Measurements from ENCODE around the gene JUNB. TPM values are rescaled to one million over a fixed set of nuclear protein-coding genes. Genes with fewer than 3 reads are reported as not detected.
A peak's percentile ranks its signal among the peaks of the same experiment; 100 is the strongest.

JUNB gene
- total and polyA plus RNA-seq, 10 of the 15 experiments (the other 5 are each of a cell fraction or from before 2014, with no cell fraction given): 0.55 to 144 (median 68.3) TPM

GRCh38 chr19:12806242-12807081 lies 15.2 kb downstream of the JUNB start, which contains the start of gene RNASEH2A (continued):
- TF ChIP-seq CBX5 (IDR thresholded peaks at IDR 0.05; ENCODE audit: low read depth): no peak
- no peak for TF ChIP-seq BCL11A (IDR thresholded peaks at IDR 0.05; ENCODE audit: low read depth, low read length)
- TF ChIP-seq ATF7 (IDR thresholded peaks at IDR 0.05; ENCODE audit: low read depth): no peak
- TF ChIP-seq MXI1 (IDR thresholded peaks at IDR 0.05; ENCODE audit: low read depth, low read length): peak; percentile 84
- TF ChIP-seq ZBTB40 (IDR thresholded peaks at IDR 0.05; ENCODE audit: borderline replicate concordance): no peak; the same call in 1 of the 2 replicates
- no peak for TF ChIP-seq CEBPZ (IDR thresholded peaks at IDR 0.05; ENCODE audit: low read depth, low read length)
- TF ChIP-seq CEBPB (IDR thresholded peaks at IDR 0.05; ENCODE audit: borderline replicate concordance in 1 of 2, low read depth in 2 of 2, low read length in 2 of 2): no peak
- peak; percentile 24; the same call in 1 of the 3 replicates for TF ChIP-seq POU2F2 (IDR thresholded peaks at IDR 0.05; ENCODE audit: borderline replicate concordance, low read depth, low read length)
- TF ChIP-seq ZSCAN29 (IDR thresholded peaks at IDR 0.05): no peak
- 0 out of 2 replicates have a peak, but pooled peaks have one; percentile 26 for TF ChIP-seq TCF3 (IDR thresholded peaks at IDR 0.05; ENCODE audit: borderline replicate concordance, insufficient read depth, low read depth, low read length)
- TF ChIP-seq, protein P1, sequence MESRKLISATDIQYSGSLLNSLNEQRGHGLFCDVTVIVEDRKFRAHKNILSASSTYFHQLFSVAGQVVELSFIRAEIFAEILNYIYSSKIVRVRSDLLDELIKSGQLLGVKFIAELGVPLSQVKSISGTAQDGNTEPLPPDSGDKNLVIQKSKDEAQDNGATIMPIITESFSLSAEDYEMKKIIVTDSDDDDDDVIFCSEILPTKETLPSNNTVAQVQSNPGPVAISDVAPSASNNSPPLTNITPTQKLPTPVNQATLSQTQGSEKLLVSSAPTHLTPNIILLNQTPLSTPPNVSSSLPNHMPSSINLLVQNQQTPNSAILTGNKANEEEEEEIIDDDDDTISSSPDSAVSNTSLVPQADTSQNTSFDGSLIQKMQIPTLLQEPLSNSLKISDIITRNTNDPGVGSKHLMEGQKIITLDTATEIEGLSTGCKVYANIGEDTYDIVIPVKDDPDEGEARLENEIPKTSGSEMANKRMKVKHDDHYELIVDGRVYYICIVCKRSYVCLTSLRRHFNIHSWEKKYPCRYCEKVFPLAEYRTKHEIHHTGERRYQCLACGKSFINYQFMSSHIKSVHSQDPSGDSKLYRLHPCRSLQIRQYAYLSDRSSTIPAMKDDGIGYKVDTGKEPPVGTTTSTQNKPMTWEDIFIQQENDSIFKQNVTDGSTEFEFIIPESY (IDR thresholded peaks at IDR 0.05): no peak
- no peak for TF ChIP-seq EED (IDR thresholded peaks at IDR 0.05; ENCODE audit: low read depth)
- peak; percentile 52; the same call in 1 of the 2 replicates for TF ChIP-seq CHD2 (IDR thresholded peaks at IDR 0.05; ENCODE audit: borderline replicate concordance, low read depth, low read length)
- TF ChIP-seq MYC (IDR thresholded peaks at IDR 0.05; ENCODE audit: insufficient read depth, insufficient read length, insufficient replicate concordance, low read length, severe bottlenecking): no peak
- TF ChIP-seq, protein P2, sequence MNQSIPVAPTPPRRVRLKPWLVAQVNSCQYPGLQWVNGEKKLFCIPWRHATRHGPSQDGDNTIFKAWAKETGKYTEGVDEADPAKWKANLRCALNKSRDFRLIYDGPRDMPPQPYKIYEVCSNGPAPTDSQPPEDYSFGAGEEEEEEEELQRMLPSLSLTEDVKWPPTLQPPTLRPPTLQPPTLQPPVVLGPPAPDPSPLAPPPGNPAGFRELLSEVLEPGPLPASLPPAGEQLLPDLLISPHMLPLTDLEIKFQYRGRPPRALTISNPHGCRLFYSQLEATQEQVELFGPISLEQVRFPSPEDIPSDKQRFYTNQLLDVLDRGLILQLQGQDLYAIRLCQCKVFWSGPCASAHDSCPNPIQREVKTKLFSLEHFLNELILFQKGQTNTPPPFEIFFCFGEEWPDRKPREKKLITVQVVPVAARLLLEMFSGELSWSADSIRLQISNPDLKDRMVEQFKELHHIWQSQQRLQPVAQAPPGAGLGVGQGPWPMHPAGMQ (IDR thresholded peaks at IDR 0.05; ENCODE audit: borderline replicate concordance): no peak
- TF ChIP-seq SREBF2 (IDR thresholded peaks at IDR 0.05; ENCODE audit: low read length): no peak
- no peak for TF ChIP-seq TCF7 (IDR thresholded peaks at IDR 0.05; ENCODE audit: borderline replicate concordance)
- TF ChIP-seq ZNF274 (IDR thresholded peaks at IDR 0.05; ENCODE audit: insufficient read depth, insufficient read length): no peak
- TF ChIP-seq RAD51 (IDR thresholded peaks at IDR 0.05): no peak

Data from GM12878 (cell line).